GM12873 (cell line): Measurements from ENCODE around the gene WWC1.

ENCODE experiments used
- CTCF ChIP-seq: IDR thresholded peaks from 2 replicates; pipeline ENCODE4 v1.5.1; 2012; ENCODE audit warnings: low read depth, mild to moderate bottlenecking, moderate library complexity, low read length, control low read depth; ENCODE audit not compliant: insufficient read depth; ENCODE audit errors: missing control alignments

The WWC1 gene

DNA sequence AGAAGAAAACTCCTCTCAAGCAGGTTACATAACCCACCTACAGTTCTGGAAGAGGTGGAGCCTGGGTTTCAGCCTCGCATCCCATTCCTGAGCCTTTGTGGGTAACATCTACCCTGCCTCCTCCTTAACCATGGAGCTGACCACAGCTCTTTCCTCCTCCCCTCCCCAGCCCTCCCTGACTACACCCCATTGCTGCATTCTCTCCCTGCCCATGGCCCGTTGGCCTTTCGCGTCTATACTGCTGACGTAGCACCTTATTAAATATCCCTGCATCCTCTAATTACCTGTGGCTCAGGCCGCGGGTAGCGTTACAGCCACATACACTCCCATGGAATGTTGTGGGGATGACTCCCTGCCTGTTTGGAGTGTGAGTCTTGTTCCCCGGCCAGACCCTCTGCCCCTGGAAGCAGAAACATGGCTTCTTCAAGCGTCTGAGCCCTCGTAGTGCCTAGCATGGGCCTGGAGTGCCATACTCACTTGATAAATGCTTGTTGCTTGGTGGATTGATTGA is 72.8 kb downstream of the WWC1 start:
- no peak for TF ChIP-seq CTCF

DNA sequence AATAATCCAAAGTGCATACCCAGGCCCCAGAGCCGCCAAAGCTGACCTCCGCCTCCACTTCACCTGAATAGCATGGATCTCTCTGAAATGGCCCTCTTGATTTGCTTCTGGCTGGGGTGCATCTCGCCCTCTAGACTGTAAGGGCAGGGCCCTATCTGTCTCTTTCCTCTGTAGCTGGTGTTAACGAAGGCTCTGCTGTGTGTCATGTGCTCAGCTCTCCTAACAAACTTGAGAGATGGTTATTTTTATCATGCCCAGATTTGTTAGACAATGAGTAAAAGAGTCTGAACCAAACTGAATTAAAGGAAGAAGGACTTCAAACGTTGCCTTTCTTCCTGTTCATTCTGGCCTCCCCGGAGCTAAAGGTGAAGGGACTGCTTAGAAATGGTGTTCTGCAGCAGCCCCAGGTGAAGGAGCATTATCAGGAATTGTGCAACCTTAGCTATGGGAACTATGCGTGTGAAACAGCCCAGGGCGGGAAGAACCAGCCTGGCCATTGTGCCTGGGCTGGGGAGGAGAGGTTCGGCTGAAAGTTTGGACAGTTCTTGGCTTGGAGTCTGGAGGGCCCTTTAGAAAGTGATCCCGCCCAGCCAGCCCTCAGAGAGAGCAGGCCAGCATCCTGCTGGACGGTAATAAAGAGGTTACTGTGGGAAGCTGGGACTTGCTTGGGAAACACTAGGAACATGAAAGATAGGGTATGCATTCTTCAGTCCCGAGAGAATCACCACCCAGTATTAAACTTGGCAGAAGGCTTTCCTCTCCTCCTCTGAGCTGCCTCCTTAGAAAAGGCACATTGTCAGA is 73.5 kb downstream of the WWC1 start:
- no peak for TF ChIP-seq CTCF

DNA sequence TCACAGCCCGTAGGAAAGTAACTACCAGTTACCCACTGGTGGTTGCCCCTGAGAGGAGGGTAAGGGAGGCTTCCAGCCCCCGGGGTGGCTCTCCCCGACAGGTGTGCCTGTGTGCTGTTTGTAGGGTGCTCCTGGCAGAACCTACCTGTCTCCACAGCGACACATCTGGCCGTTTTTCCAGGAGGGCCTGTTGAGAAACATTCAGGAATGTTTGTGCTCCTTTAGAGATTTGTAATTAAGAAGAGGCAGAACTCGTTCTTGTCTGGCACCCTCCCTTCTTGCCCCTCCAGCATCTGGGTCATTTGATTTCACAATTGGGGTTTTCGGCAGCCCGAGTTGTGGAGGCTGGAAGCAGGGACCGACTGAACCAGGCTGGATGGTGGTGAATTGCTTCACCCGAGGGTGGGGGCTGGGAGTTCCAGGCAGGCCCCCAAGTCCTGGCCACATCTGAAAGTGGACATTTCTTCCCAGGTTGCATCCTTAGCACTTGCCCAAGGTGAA is 74.2 kb downstream of the WWC1 start:
- TF ChIP-seq CTCF: no peak

GRCh38 chr5:168366116-168366515 is 74.7 kb downstream of the WWC1 start:
- no peak for TF ChIP-seq CTCF

DNA sequence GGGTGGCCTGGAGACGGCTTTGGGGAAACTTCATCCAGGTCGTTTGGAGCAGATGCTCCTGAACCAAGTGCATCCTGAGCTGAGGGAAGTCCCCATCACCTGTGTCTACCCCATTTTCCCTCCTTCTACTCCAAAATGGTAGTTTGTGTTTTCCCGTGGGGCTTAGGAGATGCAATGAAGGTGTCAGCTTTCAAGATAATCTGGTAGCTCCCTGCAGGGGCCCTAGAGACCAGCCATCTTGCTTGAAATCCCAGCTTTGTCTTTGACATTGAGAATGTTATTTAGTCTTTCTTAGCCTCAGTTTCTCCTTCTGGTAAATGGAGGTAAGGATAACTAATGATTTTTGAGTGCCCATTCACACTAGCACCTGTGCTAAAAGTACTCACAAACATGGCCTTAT is 77.4 kb downstream of the WWC1 start:
- TF ChIP-seq CTCF: no peak

GRCh38 chr5:168370831-168371230 is 79.4 kb downstream of the WWC1 start:
- TF ChIP-seq CTCF: no peak

DNA sequence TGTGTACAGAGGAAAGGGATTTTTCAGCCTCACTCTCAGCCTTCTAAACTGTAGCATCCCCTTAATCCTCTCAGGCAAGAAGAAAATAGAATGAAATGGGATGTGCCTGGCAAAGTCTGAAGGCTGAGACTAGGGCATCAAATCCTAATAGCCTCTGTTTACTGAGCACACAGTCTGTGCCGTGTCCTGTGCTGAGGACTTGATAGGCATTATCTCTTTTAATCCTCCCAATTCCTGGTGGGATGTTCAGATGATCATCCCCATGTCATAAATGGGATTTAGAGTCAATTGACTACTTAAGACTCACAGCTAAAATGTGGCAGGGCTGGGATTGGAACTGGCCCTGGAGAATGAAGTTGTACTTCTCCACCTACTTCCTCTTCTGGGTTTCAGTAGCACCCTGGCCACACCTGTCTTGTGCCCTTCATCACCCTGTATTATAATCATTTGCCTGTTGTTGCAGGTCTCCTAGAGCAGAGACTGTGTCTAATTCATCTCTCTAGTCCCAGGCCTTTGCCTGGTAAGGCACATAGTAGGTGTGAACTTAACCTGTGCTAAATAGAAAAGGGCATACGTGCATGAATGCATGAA is 81.0 kb downstream of the WWC1 start:
- no peak for TF ChIP-seq CTCF
